ENCODE data around the gene PCBP3. TPM values are rescaled to one million over a fixed set of nuclear protein-coding genes. Genes with fewer than 3 reads are reported as not detected.

PCBP3 gene
- total and polyA plus RNA-seq, 4 donors: 0.36 to 1.6 (median 0.42) TPM

GRCh38 chr21:45724994-45725843 lies 81.7 kb downstream of the PCBP3 start:
- TF ChIP-seq SP1 (IDR thresholded peaks at IDR 0.05) (no peak), ATF3 (IDR thresholded peaks at IDR 0.05) (no peak), TAF1 (conservative IDR thresholded peaks at IDR 0.05) (no peak), EGR1 (IDR thresholded peaks at IDR 0.05; ENCODE audit: low read depth in 2 of 2) (no peak), HNF4G (IDR thresholded peaks at IDR 0.05) (no peak), YY1 (IDR thresholded peaks at IDR 0.05) (no peak), FOXA2 (IDR thresholded peaks at IDR 0.05) (no peak), RXRA (IDR thresholded peaks at IDR 0.05) (no peak), REST (IDR thresholded peaks at IDR 0.05) (no peak), GABPA (IDR thresholded peaks at IDR 0.05 in 1 of 2, conservative IDR thresholded peaks at IDR 0.05 in 1 of 2) (no peak), NR2F2 (IDR thresholded peaks at IDR 0.05) (no peak), RAD21 (IDR thresholded peaks at IDR 0.05) (no peak), HNF4A (conservative IDR thresholded peaks at IDR 0.05) (no peak)
- TF ChIP-seq, protein P1, sequence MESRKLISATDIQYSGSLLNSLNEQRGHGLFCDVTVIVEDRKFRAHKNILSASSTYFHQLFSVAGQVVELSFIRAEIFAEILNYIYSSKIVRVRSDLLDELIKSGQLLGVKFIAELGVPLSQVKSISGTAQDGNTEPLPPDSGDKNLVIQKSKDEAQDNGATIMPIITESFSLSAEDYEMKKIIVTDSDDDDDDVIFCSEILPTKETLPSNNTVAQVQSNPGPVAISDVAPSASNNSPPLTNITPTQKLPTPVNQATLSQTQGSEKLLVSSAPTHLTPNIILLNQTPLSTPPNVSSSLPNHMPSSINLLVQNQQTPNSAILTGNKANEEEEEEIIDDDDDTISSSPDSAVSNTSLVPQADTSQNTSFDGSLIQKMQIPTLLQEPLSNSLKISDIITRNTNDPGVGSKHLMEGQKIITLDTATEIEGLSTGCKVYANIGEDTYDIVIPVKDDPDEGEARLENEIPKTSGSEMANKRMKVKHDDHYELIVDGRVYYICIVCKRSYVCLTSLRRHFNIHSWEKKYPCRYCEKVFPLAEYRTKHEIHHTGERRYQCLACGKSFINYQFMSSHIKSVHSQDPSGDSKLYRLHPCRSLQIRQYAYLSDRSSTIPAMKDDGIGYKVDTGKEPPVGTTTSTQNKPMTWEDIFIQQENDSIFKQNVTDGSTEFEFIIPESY (IDR thresholded peaks at IDR 0.05): no peak
- TF ChIP-seq, protein P2, sequence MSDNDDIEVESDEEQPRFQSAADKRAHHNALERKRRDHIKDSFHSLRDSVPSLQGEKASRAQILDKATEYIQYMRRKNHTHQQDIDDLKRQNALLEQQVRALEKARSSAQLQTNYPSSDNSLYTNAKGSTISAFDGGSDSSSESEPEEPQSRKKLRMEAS (IDR thresholded peaks at IDR 0.05): no peak
- no peak for DNase-seq (ENCODE audit: low spot score)
- WGBS: 86% methylated on average over 10 of the region's 10 CpGs
- H3K9me3 ChIP-seq (ENCODE audit: control insufficient read depth in 4 of 4, low read length in 3 of 4): no peaks in the 10 kb centered on the region
- H3K4me1 ChIP-seq (ENCODE audit: control insufficient read depth in 4 of 4, insufficient read depth in 4 of 4, low read length in 3 of 4): no peaks in the 10 kb centered on the region
- H3K36me3 ChIP-seq (ENCODE audit: control insufficient read depth in 4 of 4, insufficient read depth in 3 of 4, low read depth in 1 of 4, low read length in 3 of 4): no peaks in the 10 kb centered on the region
- no peak overlapping the region for H3K27ac ChIP-seq (ENCODE audit: low read depth in 1 of 2, low read length in 2 of 2)
- peaks cover 0 to 5% (median 0%) of the 10 kb centered on the region in 4 donors for H3K27me3 ChIP-seq (ENCODE audit: control insufficient read depth in 4 of 4, insufficient read depth in 4 of 4, low read length in 3 of 4)
- no peak overlapping the region for H3K4me3 ChIP-seq (ENCODE audit: low read depth in 1 of 3, low read length in 3 of 3)
- H3K9ac ChIP-seq (ENCODE audit: low read depth in 1 of 2, low read length in 2 of 2): no peak overlapping the region

DNA sequence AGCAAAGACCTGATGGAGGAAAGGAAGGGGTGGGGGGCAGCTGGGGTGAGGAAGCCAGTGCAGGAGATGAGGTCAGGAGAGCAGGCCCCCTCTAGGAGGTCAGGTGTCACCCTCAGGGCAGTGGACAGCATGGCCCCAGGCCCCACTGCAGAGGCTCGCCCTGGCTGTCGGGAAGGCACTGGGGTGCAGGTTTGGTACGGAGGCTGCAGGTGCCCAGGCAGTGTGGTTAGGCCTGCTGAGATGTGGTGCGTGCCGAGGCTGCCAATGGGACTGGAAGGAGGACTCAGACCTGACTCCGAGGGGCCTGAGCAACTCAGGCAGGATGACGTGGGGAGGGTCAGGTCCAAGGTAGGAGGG lies 82.3 kb downstream of the PCBP3 start:
- Histone ChIP-seq H3K36me3 (ENCODE audit: control insufficient read depth in 4 of 4, insufficient read depth in 3 of 4, low read depth in 1 of 4, low read length in 3 of 4) (no peaks in the 10 kb centered on the region), H3K4me1 (ENCODE audit: control insufficient read depth in 4 of 4, insufficient read depth in 4 of 4, low read length in 3 of 4) (no peaks in the 10 kb centered on the region), H3K9me3 (ENCODE audit: control insufficient read depth in 4 of 4, low read length in 3 of 4) (no peaks in the 10 kb centered on the region), H3K27me3 (ENCODE audit: control insufficient read depth in 4 of 4, insufficient read depth in 4 of 4, low read length in 3 of 4) (peaks cover 0 to 1% (median 0%) of the 10 kb centered on the region in 4 donors), H3K27ac (ENCODE audit: low read depth in 1 of 2, low read length in 2 of 2) (no peak overlapping the region), H3K4me3 (ENCODE audit: low read depth in 1 of 3, low read length in 3 of 3) (no peak overlapping the region), H3K9ac (ENCODE audit: low read depth in 1 of 2, low read length in 2 of 2) (no peak overlapping the region)
- no peak for DNase-seq (ENCODE audit: low spot score)
- 85% methylated on average over 7 of the region's 7 CpGs for WGBS
- TF ChIP-seq HNF4A (conservative IDR thresholded peaks at IDR 0.05) (no peak), ATF3 (IDR thresholded peaks at IDR 0.05) (no peak), REST (IDR thresholded peaks at IDR 0.05) (no peak), YY1 (IDR thresholded peaks at IDR 0.05) (no peak), FOXA1 (IDR thresholded peaks at IDR 0.05) (no peak), EGR1 (IDR thresholded peaks at IDR 0.05; ENCODE audit: low read depth in 2 of 2) (no peak), JUND (IDR thresholded peaks at IDR 0.05) (no peak), SP1 (IDR thresholded peaks at IDR 0.05) (no peak), RAD21 (IDR thresholded peaks at IDR 0.05) (no peak), HNF4G (IDR thresholded peaks at IDR 0.05) (no peak), TAF1 (conservative IDR thresholded peaks at IDR 0.05) (no peak), NR2F2 (IDR thresholded peaks at IDR 0.05) (no peak), GABPA (IDR thresholded peaks at IDR 0.05 in 1 of 2, conservative IDR thresholded peaks at IDR 0.05 in 1 of 2) (no peak), FOXA2 (IDR thresholded peaks at IDR 0.05) (no peak), RXRA (IDR thresholded peaks at IDR 0.05) (no peak)
- TF ChIP-seq, protein P1 (IDR thresholded peaks at IDR 0.05): no peak
- TF ChIP-seq, protein P2 (IDR thresholded peaks at IDR 0.05): no peak
